Measurements from ENCODE around the gene ORAI1.

ORAI1 gene

GRCh38 chr12:121596526-121596925, 29.8 kb upstream of the ORAI1 start:
- no peak overlapping the region for H3K27ac ChIP-seq
- TF ChIP-seq, protein P1, sequence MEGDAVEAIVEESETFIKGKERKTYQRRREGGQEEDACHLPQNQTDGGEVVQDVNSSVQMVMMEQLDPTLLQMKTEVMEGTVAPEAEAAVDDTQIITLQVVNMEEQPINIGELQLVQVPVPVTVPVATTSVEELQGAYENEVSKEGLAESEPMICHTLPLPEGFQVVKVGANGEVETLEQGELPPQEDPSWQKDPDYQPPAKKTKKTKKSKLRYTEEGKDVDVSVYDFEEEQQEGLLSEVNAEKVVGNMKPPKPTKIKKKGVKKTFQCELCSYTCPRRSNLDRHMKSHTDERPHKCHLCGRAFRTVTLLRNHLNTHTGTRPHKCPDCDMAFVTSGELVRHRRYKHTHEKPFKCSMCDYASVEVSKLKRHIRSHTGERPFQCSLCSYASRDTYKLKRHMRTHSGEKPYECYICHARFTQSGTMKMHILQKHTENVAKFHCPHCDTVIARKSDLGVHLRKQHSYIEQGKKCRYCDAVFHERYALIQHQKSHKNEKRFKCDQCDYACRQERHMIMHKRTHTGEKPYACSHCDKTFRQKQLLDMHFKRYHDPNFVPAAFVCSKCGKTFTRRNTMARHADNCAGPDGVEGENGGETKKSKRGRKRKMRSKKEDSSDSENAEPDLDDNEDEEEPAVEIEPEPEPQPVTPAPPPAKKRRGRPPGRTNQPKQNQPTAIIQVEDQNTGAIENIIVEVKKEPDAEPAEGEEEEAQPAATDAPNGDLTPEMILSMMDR (conservative IDR thresholded peaks at IDR 0.05): no peak
- TF ChIP-seq ZFX (IDR thresholded peaks at IDR 0.05): no peak

DNA sequence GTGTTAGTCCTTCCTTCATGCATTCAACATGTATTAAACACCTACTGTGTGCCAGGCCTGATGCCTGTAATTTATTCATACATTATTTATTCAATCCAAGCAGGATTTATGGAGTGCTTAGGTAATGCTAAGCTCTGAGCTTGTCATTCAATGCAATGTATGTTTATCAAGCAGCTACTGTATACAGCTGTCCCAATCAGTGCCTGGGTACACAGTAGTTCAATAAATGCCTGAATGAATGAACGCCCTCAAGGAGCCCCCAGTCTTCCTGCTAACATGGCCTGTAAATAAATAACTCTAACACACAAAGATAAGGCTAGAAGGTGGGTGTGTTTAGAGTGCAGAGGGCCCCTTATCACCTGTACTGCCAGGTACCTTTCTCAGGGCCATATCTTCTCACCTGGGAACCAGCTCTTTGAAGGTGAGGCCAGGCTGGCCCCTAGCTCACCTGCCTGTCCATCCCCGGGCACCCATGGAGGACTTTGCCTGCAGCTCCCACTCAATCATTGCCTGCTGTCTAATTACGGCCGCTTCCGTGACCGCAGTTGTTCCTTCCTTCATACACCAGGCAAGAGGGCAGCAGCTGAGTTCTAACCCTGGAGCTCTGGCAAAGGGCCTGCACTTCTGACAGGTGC, 25.5 kb upstream of the ORAI1 start:
- TF ChIP-seq ZFX (IDR thresholded peaks at IDR 0.05): no peak
- TF ChIP-seq, protein P1 (conservative IDR thresholded peaks at IDR 0.05): no peak
- H3K27ac ChIP-seq: no peak overlapping the region

- TF ChIP-seq, protein P1 (conservative IDR thresholded peaks at IDR 0.05): no peak
- no peak for TF ChIP-seq ZFX (IDR thresholded peaks at IDR 0.05)
- no peak overlapping the region for H3K27ac ChIP-seq
These were observed 23.6 kb upstream of the ORAI1 start for GRCh38 chr12:121602766-121603165.

GRCh38 chr12:121603581-121603980, 22.7 kb upstream of the ORAI1 start:
- no peak overlapping the region for H3K27ac ChIP-seq
- TF ChIP-seq ZFX (IDR thresholded peaks at IDR 0.05): no peak
- TF ChIP-seq, protein P1 (conservative IDR thresholded peaks at IDR 0.05): no peak

GRCh38 chr12:121608301-121608700, 18.0 kb upstream of the ORAI1 start:
- TF ChIP-seq, protein P1 (conservative IDR thresholded peaks at IDR 0.05): no peak
- no peak for TF ChIP-seq ZFX (IDR thresholded peaks at IDR 0.05)
- H3K27ac ChIP-seq: no peak overlapping the region

DNA sequence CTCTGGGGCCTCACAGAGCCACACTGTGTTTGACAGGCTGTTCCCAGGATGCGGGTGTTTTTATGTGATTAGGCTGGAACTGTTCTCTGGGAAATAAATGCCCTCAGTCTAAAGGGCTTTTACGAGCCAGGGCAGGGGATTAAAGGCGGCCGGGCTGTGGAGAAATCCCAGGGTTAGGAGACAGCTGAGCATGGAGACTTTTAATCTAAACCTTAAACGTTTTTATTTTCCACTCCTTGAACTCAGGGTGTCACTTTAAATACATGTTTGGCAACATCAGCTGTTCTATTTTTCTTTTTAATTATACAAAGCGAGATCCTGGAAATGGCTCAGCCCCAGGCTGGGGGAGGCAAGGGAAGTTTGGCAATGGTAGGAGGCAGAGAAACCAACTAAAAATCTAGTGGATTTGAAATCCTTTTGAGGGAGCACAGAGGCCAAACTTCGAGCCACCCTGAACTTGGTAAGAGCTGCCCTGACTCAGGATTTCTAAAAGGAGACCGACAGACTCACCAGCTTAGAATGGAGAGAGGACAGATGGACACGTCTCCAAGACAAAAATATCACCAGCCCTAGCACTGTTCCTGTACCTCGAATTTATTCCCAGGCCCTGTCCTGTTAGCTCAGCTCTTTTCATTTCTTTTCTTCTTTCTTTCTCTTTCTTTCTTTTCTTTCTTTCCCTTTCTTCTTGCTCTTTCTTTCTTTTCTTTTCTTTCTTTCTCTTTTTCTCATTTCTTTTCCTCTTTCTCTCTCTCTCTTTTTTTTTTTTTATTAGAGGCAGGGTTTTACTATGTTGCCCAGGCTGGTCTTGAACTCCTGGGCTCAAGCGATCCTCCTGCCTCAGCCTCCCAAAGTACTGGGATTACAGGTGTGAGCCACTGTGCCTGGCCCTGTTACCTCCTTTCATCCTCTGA, 15.8 kb upstream of the ORAI1 start:
- TF ChIP-seq, protein P1 (conservative IDR thresholded peaks at IDR 0.05): no peak
- no peak for TF ChIP-seq ZFX (IDR thresholded peaks at IDR 0.05)
- H3K27ac ChIP-seq: no peak overlapping the region

GRCh38 chr12:121611306-121611705, 15.0 kb upstream of the ORAI1 start:
- TF ChIP-seq ZFX (IDR thresholded peaks at IDR 0.05): no peak
- TF ChIP-seq, protein P1 (conservative IDR thresholded peaks at IDR 0.05): no peak
- H3K27ac ChIP-seq: no peak overlapping the region
